Spleen (tissue), 11 donors: ENCODE data around the gene MYO5A. TPM values are rescaled to one million over a fixed set of nuclear protein-coding genes. Genes with fewer than 3 reads are reported as not detected.

Experiments used
- DNase-seq: peaks from one replicate; pipeline ENCODE4 v3.0.0-alpha.2; 2020
- H3K27ac ChIP-seq, 8 donors: fragments of 200-600 bp; sonication (generic) in 7 of 8; 1 replicate in 4 of 8; 2 replicates in 4 of 8; pipeline versions ENCODE4 v1.5.0 to v1.8.0; 2016 to 2021; ENCODE audit warnings: inconsistent platforms in 4 of 8, mild to moderate bottlenecking in 4 of 8, moderate library complexity in 1 of 8
- H3K27me3 ChIP-seq, 7 donors: fragments of 200-600 bp; sonication (generic) in 6 of 7; replicated peaks in 1 of 7; 1 replicate in 4 of 7; 2 replicates in 3 of 7; pipeline versions ENCODE4 v1.5.0 to v1.8.0; 2016 to 2021; ENCODE audit warnings: inconsistent platforms in 3 of 7, mild to moderate bottlenecking in 1 of 7
- H3K36me3 ChIP-seq, 6 donors: fragments of 200-600 bp; sonication (generic) in 5 of 6; 1 replicate in 4 of 6; 2 replicates in 2 of 6; pipeline versions ENCODE4 v1.5.0 to v1.8.0; 2016 to 2021; ENCODE audit warnings: inconsistent platforms in 2 of 6
- H3K4me1 ChIP-seq, 6 donors: fragments of 200-600 bp; sonication (generic) in 5 of 6; 1 replicate in 3 of 6; 2 replicates in 3 of 6; pipeline versions ENCODE4 v1.5.0 to v1.8.0; 2016 to 2021; ENCODE audit warnings: inconsistent platforms in 3 of 6
- H3K4me3 ChIP-seq, 8 donors: fragments of 200-600 bp; sonication (generic) in 7 of 8; 1 replicate in 4 of 8; 2 replicates in 4 of 8; pipeline versions ENCODE4 v1.5.0 to v1.8.0; 2016 to 2021; ENCODE audit warnings: inconsistent platforms in 4 of 8, mild to moderate bottlenecking in 4 of 8, moderate library complexity in 2 of 8
- H3K9me3 ChIP-seq, 8 donors: fragments of 200-600 bp; sonication (generic) in 7 of 8; 1 replicate in 4 of 8; 2 replicates in 4 of 8; pipeline versions ENCODE4 v1.5.0 to v1.8.0; 2016 to 2021; ENCODE audit warnings: inconsistent platforms in 4 of 8
- CTCF ChIP-seq, 11 experiments: fragments of 200-600 bp in 7 of 11; fragments of 450-650 bp in 4 of 11; sonication (generic) in 4 of 11; IDR thresholded peaks in 8 of 11; conservative IDR thresholded peaks in 3 of 11; 1 replicate in 7 of 11; 2 replicates in 4 of 11; pipeline versions ENCODE4 v1.4.0 to v1.8.0; 2016 to 2021; ENCODE audit warnings: antibody characterized with exemption in 11 of 11, inconsistent platforms in 4 of 11, mild to moderate bottlenecking in 1 of 11
- POLR2A ChIP-seq, 3 donors: fragments of 450-650 bp; IDR thresholded peaks; one replicate each; pipeline ENCODE4 v1.5.1; 2017; ENCODE audit warnings: antibody characterized with exemption in 3 of 3, mild to moderate bottlenecking in 1 of 3
- POLR2AphosphoS5 ChIP-seq, 3 donors: sonication (generic); formaldehyde crosslinking; IDR thresholded peaks; one replicate each; pipeline ENCODE4 v1.5.1; 2017; ENCODE audit warnings: antibody characterized with exemption in 3 of 3
- WGBS, 5 donors: extraction: QIAGEN DNeasy Blood & Tissue Kit in 3 of 5; methylation state at CpG; one replicate each; pipeline versions ENCODE4 v1.1.5 to v1.1.7; 2013 to 2018; 5-methylcytosine and 5-hydroxymethylcytosine counted together
- intact Hi-C: fragments of 100-400 bp; cut with DNase I; formaldehyde crosslinking; loops from one replicate; pipeline ENCODE4 v1.15.0; 2023; ENCODE audit warnings: low total_unique reads
- polyA plus RNA-seq, 3 donors: library from polyadenylated mRNA; stranded (reverse); fragments of 200-250 nt; gene quantifications; one replicate each; pipeline ENCODE4 v1.2.1, GENCODE V29; 2013
- total RNA-seq, 7 donors: library from RNA; depleted of rRNA in 3 of 7; stranded (reverse); fragments of >200 nt in 3 of 7; fragmentation: NEBNext Ultra II Directional in 4 of 7; extraction: Animal tissue kit (Norgen Biotek cat#: 25700) in 4 of 7; gene quantifications; one replicate each; pipeline versions ENCODE4 v1.1.0 to v1.2.1, GENCODE V29; 2016 to 2021
- donor health status: healthy with polysubstance abuse.
- donor health status: DM: no; HTN: no; CAD: no; lungs with moderate emphysema.
- donor health status: DM: no; HTN: no; CAD: no.
- donor health status: Bipolar disorder and iron deficiency.
- donor health status: healthy.
- donor health status: DM: no; HTN: no; CAD: no.
- donor health status: DM: yes; HTN: yes; CAD: no.

Gene MYO5A
- total and polyA plus RNA-seq, 10 donors = 4.7 to 48.3 (median 35.4) TPM

GRCh38 chr15:52485290-52485689, 43.4 kb downstream of the MYO5A start:
- 91 to 100% (median 94%) methylated on average over 2 of the region's 2 CpGs for WGBS, 5 donors
- TF ChIP-seq POLR2AphosphoS5 (IDR thresholded peaks at IDR 0.05) = no peak
- TF ChIP-seq CTCF (IDR thresholded peaks at IDR 0.05 in 8 of 11, conservative IDR thresholded peaks at IDR 0.05 in 3 of 11) = no peak
- no peak for TF ChIP-seq POLR2A (IDR thresholded peaks at IDR 0.05)
- no peak overlapping the region for H3K27ac ChIP-seq
- intact Hi-C loops = no loop called here
- no peak overlapping the region for H3K4me3 ChIP-seq
- no peak for DNase-seq
- H3K27me3 ChIP-seq = no peaks in the 10 kb centered on the region
- no peaks in the 10 kb centered on the region for H3K9me3 ChIP-seq
- H3K36me3 ChIP-seq = no peaks in the 10 kb centered on the region
- peaks cover 14 to 92% (median 55%) of the 10 kb centered on the region in 6 donors for H3K4me1 ChIP-seq

- Histone ChIP-seq H3K4me3 (no peak overlapping the region), H3K4me1 (peaks cover 19 to 90% (median 53%) of the 10 kb centered on the region in 6 donors), H3K36me3 (no peaks in the 10 kb centered on the region), H3K9me3 (no peaks in the 10 kb centered on the region), H3K27me3 (no peaks in the 10 kb centered on the region), H3K27ac (peak overlapping the region in 1 of 8 donors; percentile 87)
- intact Hi-C loops = no loop called here
- no peak for DNase-seq
- WGBS, 5 donors = 43 to 54% (median 50%) methylated on average over 3 of the region's 3 CpGs
- TF ChIP-seq CTCF (IDR thresholded peaks at IDR 0.05 in 8 of 11, conservative IDR thresholded peaks at IDR 0.05 in 3 of 11) = no peak
- no peak for TF ChIP-seq POLR2AphosphoS5 (IDR thresholded peaks at IDR 0.05)
- no peak for TF ChIP-seq POLR2A (IDR thresholded peaks at IDR 0.05)
These were observed 45.0 kb downstream of the MYO5A start for GRCh38 chr15:52483707-52484106.

- WGBS, 5 donors = 20 to 40% (median 25%) methylated on average over 3 of the region's 3 CpGs
- intact Hi-C loops = no loop called here
- Histone ChIP-seq H3K36me3 (no peaks in the 10 kb centered on the region), H3K4me3 (no peak overlapping the region), H3K27me3 (no peaks in the 10 kb centered on the region), H3K27ac (peak overlapping the region; percentile 27 to 87 (median 72)), H3K4me1 (peaks cover 19 to 72% (median 42%) of the 10 kb centered on the region in 6 donors), H3K9me3 (no peaks in the 10 kb centered on the region)
- no peak for DNase-seq
- TF ChIP-seq POLR2AphosphoS5 (IDR thresholded peaks at IDR 0.05) = peak in 1 of 3 donors; percentile 61
- TF ChIP-seq CTCF (IDR thresholded peaks at IDR 0.05 in 8 of 11, conservative IDR thresholded peaks at IDR 0.05 in 3 of 11) = no peak
These were observed 46.8 kb downstream of the MYO5A start for GRCh38 chr15:52481915-52482314.

GRCh38 chr15:52480990-52481389, 47.7 kb downstream of the MYO5A start:
- 68 to 85% (median 74%) methylated on average over 1 of the region's 1 CpG for WGBS, 5 donors
- no peaks in the 10 kb centered on the region for H3K36me3 ChIP-seq
- peak overlapping the region in 5 of 8 donors; percentile 63 to 87 (median 72) for H3K27ac ChIP-seq
- H3K4me1 ChIP-seq = peaks cover 19 to 63% (median 40%) of the 10 kb centered on the region in 6 donors
- DNase-seq = no peak
- TF ChIP-seq POLR2AphosphoS5 (IDR thresholded peaks at IDR 0.05) = no peak
- no peak for TF ChIP-seq CTCF (IDR thresholded peaks at IDR 0.05 in 8 of 11, conservative IDR thresholded peaks at IDR 0.05 in 3 of 11)
- no peak for TF ChIP-seq POLR2A (IDR thresholded peaks at IDR 0.05)
- H3K9me3 ChIP-seq = no peaks in the 10 kb centered on the region
- H3K4me3 ChIP-seq = no peak overlapping the region
- H3K27me3 ChIP-seq = no peaks in the 10 kb centered on the region
- intact Hi-C loops = no loop called here
